A673 (cell line): ENCODE results near the gene LRRD1.
"Not testable (repeated sequence)": the region's sequence is repeated elsewhere in the genome, so short reads cannot be mapped to it uniquely, and the experiment has no call there.

Experiments used
- CTCF ChIP-seq: fragments of 300-800, 200-600 bp; sonication (generic); conservative IDR thresholded peaks from 2 replicates; pipeline ENCODE4 v1.5.1; 2017; ENCODE audit warnings: low read depth, mild to moderate bottlenecking, antibody characterized with exemption, low read length, moderate library complexity, mixed read lengths
- EZH2 ChIP-seq: fragments of 200-600 bp; sonication (generic); IDR thresholded peaks from 2 replicates; pipeline ENCODE4 v1.6.1; 2017; ENCODE audit warnings: borderline replicate concordance, low read depth, mild to moderate bottlenecking, mixed read lengths, antibody characterized with exemption, low read length; ENCODE audit not compliant: poor library complexity, severe bottlenecking

- not testable (repeated sequence) for TF ChIP-seq CTCF, EZH2
Observed at GRCh38 chr7:92184294-92184693, 5.4 kb upstream of the LRRD1 start.
